GM23248 (cell line): ENCODE measurements around the gene PNMT.

Experiments used
- EZH2 ChIP-seq: fragments of 200-600 bp; sonication (generic); IDR thresholded peaks from 2 replicates; pipeline ENCODE4 v1.6.1; 2018; ENCODE audit warnings: antibody characterized with exemption, mild to moderate bottlenecking; ENCODE audit not compliant: insufficient read depth, poor library complexity, severe bottlenecking
- EZH2phosphoT487 ChIP-seq: fragments of 200-600 bp; sonication (generic); IDR thresholded peaks from 2 replicates; pipeline ENCODE4 v1.6.1; 2018; ENCODE audit warnings: antibody characterized with exemption, moderate library complexity, mild to moderate bottlenecking, low read depth; ENCODE audit not compliant: insufficient read depth

GRCh38 chr17:39701012-39701783 lies 32.9 kb downstream of the PNMT start:
- TF ChIP-seq EZH2, result no peak
- TF ChIP-seq EZH2phosphoT487, result no peak
